Measurements from ENCODE around the gene SMIM26. TPM values are rescaled to one million over a fixed set of nuclear protein-coding genes. Genes with fewer than 3 reads are reported as not detected.
"Not testable (repeated sequence)": the region's sequence is repeated elsewhere in the genome, so short reads cannot be mapped to it uniquely, and the experiment has no call there.

The SMIM26 gene
- total and polyA plus RNA-seq, 9 of the 15 experiments (the other 6 are each of a cell fraction or from before 2014, with no cell fraction given) = 46.9 to 186 (median 86.5) TPM

GRCh38 chr20:18566892-18567738 lies at the start of gene SMIM26 (continued):
- TF ChIP-seq NKRF (IDR thresholded peaks at IDR 0.05; ENCODE audit: borderline replicate concordance) = no peak
- no peak for TF ChIP-seq ZNF764 (CRISPR knock-in tag; IDR thresholded peaks at IDR 0.05; ENCODE audit: low read depth)
- no peak for TF ChIP-seq GTF2F1 (IDR thresholded peaks at IDR 0.05; ENCODE audit: low read depth, low read length)
- no peak for TF ChIP-seq ZNF785 (CRISPR knock-in tag; IDR thresholded peaks at IDR 0.05)
- no peak for TF ChIP-seq MCM2 (IDR thresholded peaks at IDR 0.05; ENCODE audit: low read depth)
- no peak for TF ChIP-seq CREB5 (CRISPR knock-in tag; IDR thresholded peaks at IDR 0.05)
- no peak for TF ChIP-seq CBX2 (IDR thresholded peaks at IDR 0.05; ENCODE audit: insufficient read depth, low read length, poor library complexity, severe bottlenecking)
- no peak for TF ChIP-seq E2F3 (CRISPR knock-in tag; IDR thresholded peaks at IDR 0.05)
- TF ChIP-seq YY1 (IDR thresholded peaks at IDR 0.05; ENCODE audit: borderline replicate concordance in 1 of 3, control insufficient read depth in 1 of 3, extremely low read depth in 1 of 3, insufficient read depth in 3 of 3, insufficient read length in 1 of 3, insufficient replicate concordance in 2 of 3, low read depth in 1 of 3, low read length in 2 of 3) = peak in 2 of 3 experiments; percentile 16 to 35
- TF ChIP-seq E2F1 (CRISPR knock-in tag; IDR thresholded peaks at IDR 0.05) = no peak
- no peak for TF ChIP-seq MAFG (tag; conservative IDR thresholded peaks at IDR 0.05)
- TF ChIP-seq SIX5 (IDR thresholded peaks at IDR 0.05; ENCODE audit: borderline replicate concordance in 1 of 2, insufficient read depth in 1 of 2, low read depth in 1 of 2, low read length in 2 of 2) = no peak; a peak in 1 of 4 replicates

GRCh38 chr20:18522066-18522465 lies 45.2 kb upstream of the SMIM26 start:
- H3K9ac ChIP-seq (ENCODE audit: insufficient read depth in 1 of 2, low read depth in 2 of 2, low read length in 2 of 2); H4K20me1 ChIP-seq (replicated peaks; ENCODE audit: control insufficient read depth, insufficient read depth, low read length); H3K79me2 ChIP-seq (ENCODE audit: control insufficient read depth, insufficient read depth, low read length); H3K9me3 ChIP-seq (replicated peaks; ENCODE audit: control insufficient read depth, insufficient read depth, low read depth, low read length); in situ Hi-C loops (cut with MboI); BruUV-seq (replicated peaks); intact Hi-C loops (cut with micrococcal nuclease); H3K27ac ChIP-seq (ENCODE audit: extremely low read depth, low read depth, low read length); H3K4me3 ChIP-seq; H3K27me3 ChIP-seq (ENCODE audit: control insufficient read depth in 2 of 2, insufficient read depth in 2 of 2, low read length in 2 of 2); DNase-seq (ENCODE audit: extremely low read depth in 1 of 4, low spot score in 3 of 4); H3K4me1 ChIP-seq (replicated peaks in 1 of 2; ENCODE audit: control insufficient read depth in 2 of 2, insufficient read depth in 2 of 2, low read length in 2 of 2); CTCF ChIA-PET (ENCODE audit: low intra/inter-chr PET ratio); H3K9me1 ChIP-seq (ENCODE audit: control insufficient read depth, insufficient read depth, low read length); H3K4me2 ChIP-seq (ENCODE audit: insufficient read depth, low read length); FAIRE-seq; H2AFZ ChIP-seq (ENCODE audit: low read depth, low read length); ATAC-seq; POLR2A ChIA-PET: not testable (repeated sequence)
- WGBS (ENCODE audit: insufficient coverage, low coverage, missing lambda C conversion rate) = 91% methylated on average over 7 of the region's 9 CpGs
- peaks cover 24% of the 10 kb centered on the region; the same call in 2 of the 3 replicates for H3K36me3 ChIP-seq (ENCODE audit: control insufficient read depth, insufficient read depth, low read length)
